Heart right ventricle (tissue), 16 donors: Measurements from ENCODE around the gene R3HDM4. TPM values are rescaled to one million over a fixed set of nuclear protein-coding genes. Genes with fewer than 3 reads are reported as not detected.

ENCODE experiments used
- ATAC-seq, 8 donors: fragments of 200-7000 bp; cut with Tn5 transposase; one replicate each; pipeline ENCODE4 v1.9.1; 2020; ENCODE audit warnings: mild to moderate bottlenecking in 8 of 8, moderate library complexity in 8 of 8, moderate number of reproducible peaks in 1 of 8
- DNase-seq, 2 donors: peaks; one replicate each; pipeline ENCODE4 v3.0.0-alpha.2; 2020
- H3K27ac ChIP-seq, 10 donors: fragments of 200-600 bp; sonication (generic) in 2 of 10; one replicate each; pipeline versions ENCODE4 v1.5.0 to v1.8.0; 2020 to 2022; ENCODE audit warnings: mild to moderate bottlenecking in 3 of 10
- H3K27me3 ChIP-seq, 7 donors: fragments of 200-600 bp; one replicate each; pipeline ENCODE4 v1.8.0; 2021 to 2022; ENCODE audit warnings: mild to moderate bottlenecking in 2 of 7
- H3K36me3 ChIP-seq, 9 donors: fragments of 200-600 bp; sonication (generic) in 1 of 9; one replicate each; pipeline versions ENCODE4 v1.5.0 to v1.8.0; 2020 to 2022; ENCODE audit warnings: mild to moderate bottlenecking in 2 of 9
- H3K4me1 ChIP-seq, 9 donors: fragments of 200-600 bp; sonication (generic) in 1 of 9; one replicate each; pipeline versions ENCODE4 v1.5.0 to v1.8.0; 2020 to 2022; ENCODE audit warnings: mild to moderate bottlenecking in 4 of 9
- H3K4me3 ChIP-seq, 10 donors: fragments of 200-600 bp; sonication (generic) in 2 of 10; one replicate each; pipeline versions ENCODE4 v1.5.0 to v1.8.0; 2020 to 2022; ENCODE audit warnings: mild to moderate bottlenecking in 7 of 10, moderate library complexity in 2 of 10
- H3K9me3 ChIP-seq, 11 donors: fragments of 200-600 bp in 10 of 11; sonication (generic) in 2 of 11; one replicate each; pipeline versions ENCODE4 v1.5.0 to v1.8.0; 2013 to 2022; ENCODE audit warnings: mild to moderate bottlenecking in 2 of 11, control low read depth in 1 of 11, moderate library complexity in 1 of 11
- CTCF ChIP-seq, 9 donors: fragments of 200-600 bp; sonication (generic) in 2 of 9; IDR thresholded peaks; one replicate each; pipeline versions ENCODE4 v1.5.0 to v1.8.0; 2021 to 2022; ENCODE audit warnings: antibody characterized with exemption in 9 of 9, mild to moderate bottlenecking in 5 of 9, moderate library complexity in 1 of 9
- WGBS, 2 donors: extraction: QIAGEN DNeasy Blood & Tissue Kit; methylation state at CpG; one replicate each; pipeline ENCODE4 v1.1.7; 2013; ENCODE audit warnings: inconsistent platforms in 1 of 2; 5-methylcytosine and 5-hydroxymethylcytosine counted together
- intact Hi-C, 10 donors: fragments of 100-400 bp; cut with DNase I; formaldehyde crosslinking; loops; one replicate each; pipeline versions ENCODE4 v1.11.1 to v1.14.2; 2022
- polyA plus RNA-seq, 2 donors: library from polyadenylated mRNA; stranded (reverse); fragments of 200-250 nt; gene quantifications; one replicate each; pipeline ENCODE4 v1.2.3, GENCODE V29; 2013
- total RNA-seq, 10 donors: library from RNA; stranded (reverse); fragmentation: NEBNext Ultra II Directional in 3 of 10; extraction: Animal tissue kit (Norgen Biotek cat#: 25700) in 3 of 10; gene quantifications; one replicate each; pipeline versions ENCODE4 v1.2.1 to v1.2.4, GENCODE V29; 2021 to 2023
- donor health status: Arrhythmogenic right ventricular cardiomyopathy.
- donor health status: ischemic (EF 13 %, LVEDD 7.1; RV severe dilation, severe dysfunction).
- donor health status: healthy with polysubstance abuse.
- donor health status: DM: no; HTN: yes; CAD: no.
- donor health status: DM: no; HTN: no; CAD: no.
- donor health status: ischemic (EF 25% LVEDD 6.9; RV normal size, moderate dysfunction).
- donor health status: ischemic (EF 25% LVEDD 5.7; RV mildly dilated, moderate dysfunction).
- donor health status: healthy.
- donor health status: DM: yes; HTN: yes; CAD: no.
- donor health status: Ischemic cardiomyopathy.
- donor health status: ischemic (EF 35%, LVEDD 5.7; RV mildly dilated, moderate dysfunction).
- donor health status: nonischemic (EF 11% LVEDD 7.7; RV severe dilation, severe dysfunction).
- donor health status: DM: yes; HTN: yes; CAD: no.
- donor health status: PGD.
- donor health status: ischemic (EF 29% LVEDD 5.4; RV normal size, mild dysfunction).
- donor health status: nonischemic (EF 23%, LVEDD 6.1; RV moderate dilation, normal function).

The R3HDM4 gene
- total and polyA plus RNA-seq, 12 donors: 16.3 to 49.8 (median 20.8) TPM

DNA sequence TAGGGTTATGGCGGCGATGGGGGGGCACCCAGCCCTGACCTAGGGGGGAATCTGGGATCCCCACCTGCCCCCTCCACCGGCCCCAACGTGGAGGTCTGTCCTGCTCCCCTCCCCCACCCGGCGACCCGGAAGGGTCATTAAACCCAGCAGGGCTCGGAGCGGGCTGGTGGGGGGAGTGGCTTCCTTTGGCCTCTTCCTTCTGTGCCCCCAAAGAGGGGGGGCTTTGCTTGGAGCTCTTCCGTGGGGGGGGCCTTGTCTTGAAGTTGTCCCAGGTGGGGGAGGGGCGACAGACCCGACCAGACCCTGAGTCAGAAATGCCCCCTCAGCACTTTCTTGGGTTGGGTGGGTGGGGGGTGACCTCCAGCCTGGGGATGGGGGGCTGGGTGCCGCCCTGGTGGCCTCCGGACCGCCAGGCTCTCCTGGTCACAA lies 14.3 kb upstream of the R3HDM4 start:
- no peak for TF ChIP-seq CTCF (IDR thresholded peaks at IDR 0.05)
- WGBS, 2 donors: 11 to 18% methylated on average over 15 of the region's 15 CpGs
- no peaks in the 10 kb centered on the region for H3K27me3 ChIP-seq
- DNase-seq (peak in 1 of 2 donors; percentile 42), ATAC-seq (no peak)
- H3K36me3 ChIP-seq: peaks cover 0 to 7% (median 0%) of the 10 kb centered on the region in 9 donors
- peak overlapping the region; percentile 51 to 99 (median 84) for H3K4me3 ChIP-seq
- H3K9me3 ChIP-seq: no peaks in the 10 kb centered on the region
- peak overlapping the region in 9 of 10 donors; percentile 54 to 98 (median 85) for H3K27ac ChIP-seq
- intact Hi-C loops: loop anchor here in 3 of 10 donors (5.0 to 10.0 kb wide), 3 partner anchors 307 to 317 kb away; partner anchors contain the start of genes ATP5F1D (in 2 of the 3), CBARP (in 1 of the 3) and MIDN (in 1 of the 3)
- peaks cover 7 to 46% (median 20%) of the 10 kb centered on the region in 9 donors for H3K4me1 ChIP-seq

DNA sequence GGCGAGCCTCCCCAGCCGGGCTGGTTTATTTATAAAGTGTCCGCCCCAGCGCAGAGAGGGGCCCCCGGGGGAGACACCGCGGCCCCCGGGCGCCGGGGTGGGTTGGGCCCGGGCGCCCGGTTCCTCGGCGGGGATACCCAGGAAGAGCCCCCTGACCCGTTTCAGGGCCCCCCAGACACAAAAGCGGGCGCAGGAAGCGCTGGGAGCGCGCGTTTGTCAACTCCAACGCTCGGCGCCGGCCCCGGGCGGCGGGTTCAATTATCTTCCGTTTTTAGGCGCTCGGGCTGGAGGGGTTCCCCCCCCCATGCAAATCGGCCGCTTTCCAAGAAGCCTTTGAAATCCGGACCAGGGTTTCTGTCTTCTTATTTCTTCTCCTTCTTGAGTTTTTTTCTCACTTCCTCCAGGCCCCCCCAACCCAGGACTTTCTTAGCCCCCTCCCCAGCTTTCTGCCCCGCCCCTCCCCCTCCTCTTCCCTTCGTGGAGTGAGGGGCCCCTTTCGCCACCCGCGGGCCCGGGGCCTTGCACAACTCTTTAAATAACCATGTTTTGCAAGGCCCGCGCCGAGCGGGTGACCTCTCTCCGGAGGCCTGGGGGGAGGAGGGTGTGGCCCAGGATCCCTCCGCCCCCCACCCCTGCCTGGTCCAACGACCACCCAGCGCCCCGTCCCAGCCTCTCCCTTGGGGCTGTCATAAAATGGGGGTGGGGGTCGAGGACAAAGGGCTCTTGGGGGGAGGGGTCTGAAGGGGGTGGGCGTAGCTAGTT lies 13.8 kb upstream of the R3HDM4 start:
- no peaks in the 10 kb centered on the region for H3K27me3 ChIP-seq
- H3K9me3 ChIP-seq: no peaks in the 10 kb centered on the region
- intact Hi-C loops: loop anchor here in 3 of 10 donors (5.0 to 10.0 kb wide), 3 partner anchors 308 to 318 kb away; partner anchors contain the start of genes ATP5F1D (in 2 of the 3), CBARP (in 1 of the 3) and MIDN (in 1 of the 3)
- WGBS, 2 donors: 0 to 1% methylated on average over 52 of the region's 52 CpGs
- H3K4me3 ChIP-seq: peak overlapping the region; percentile 51 to 99 (median 84)
- TF ChIP-seq CTCF (IDR thresholded peaks at IDR 0.05): no peak
- H3K27ac ChIP-seq: peak overlapping the region in 9 of 10 donors; percentile 54 to 98 (median 85)
- ATAC-seq: peak in 7 of 8 donors; percentile 14 to 40 (median 27)
- H3K36me3 ChIP-seq: peaks cover 0 to 7% (median 0%) of the 10 kb centered on the region in 9 donors
- peak; percentile 63 to 71 for DNase-seq
- H3K4me1 ChIP-seq: peaks cover 7 to 44% (median 19%) of the 10 kb centered on the region in 9 donors

DNA sequence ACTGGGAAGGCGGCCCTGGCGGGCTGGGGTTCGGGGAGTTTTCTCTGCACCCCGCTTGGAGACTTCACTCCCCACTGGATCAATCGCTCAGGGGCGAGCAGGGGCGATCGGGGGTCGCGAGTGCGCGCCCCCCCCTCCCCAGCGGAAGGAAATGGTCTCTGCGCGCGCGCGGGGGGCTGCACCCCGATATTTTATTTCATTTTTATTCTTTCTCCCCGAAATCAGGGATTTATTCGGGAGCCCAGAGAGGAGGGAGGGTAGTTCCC lies 13.2 kb upstream of the R3HDM4 start:
- peaks cover 0 to 7% (median 0%) of the 10 kb centered on the region in 9 donors for H3K36me3 ChIP-seq
- H3K27ac ChIP-seq: peak overlapping the region in 9 of 10 donors; percentile 54 to 98 (median 85)
- no peak for DNase-seq
- no peaks in the 10 kb centered on the region for H3K9me3 ChIP-seq
- intact Hi-C loops: loop anchor here in 3 of 10 donors (5.0 to 10.0 kb wide), 3 partner anchors 309 to 319 kb away; partner anchors contain the start of genes ATP5F1D (in 2 of the 3), CBARP (in 1 of the 3) and MIDN (in 1 of the 3)
- H3K4me3 ChIP-seq: peak overlapping the region; percentile 51 to 99 (median 84)
- H3K4me1 ChIP-seq: peaks cover 7 to 47% (median 19%) of the 10 kb centered on the region in 9 donors
- TF ChIP-seq CTCF (IDR thresholded peaks at IDR 0.05): no peak
- no peak for ATAC-seq
- WGBS, 2 donors: 0 to 1% methylated on average over 19 to 21 of the region's 21 CpGs
- H3K27me3 ChIP-seq: peaks cover 1 to 3% (median 3%) of the 10 kb centered on the region in 7 donors

- TF ChIP-seq CTCF (IDR thresholded peaks at IDR 0.05): no peak
- intact Hi-C loops: loop anchor here in 5 of 10 donors (2.0 to 10.0 kb wide), 4 partner anchors 57 to 319 kb away; partner anchors contain the start of genes ATP5F1D (in 2 of the 5), CBARP (in 1 of the 5) and MIDN (in 1 of the 5)
These were observed 12.7 kb upstream of the R3HDM4 start, which contains the start of gene ARID3A for GRCh38 chr19:925526-926322. Gene ARID3A, plus strand, starts transcription at chr19:926035. Its CDS starts 3,494 bp downstream, at chr19:929529.

More at GRCh38 chr19:925526-926322, 12.7 kb upstream of the R3HDM4 start, which contains the start of gene ARID3A:
- 0% methylated on average over 89 to 96 of the region's 97 CpGs for WGBS, 2 donors
- Histone ChIP-seq H3K9me3 (no peaks in the 10 kb centered on the region), H3K36me3 (peaks cover 0 to 7% (median 0%) of the 10 kb centered on the region in 9 donors), H3K27me3 (peaks cover 4 to 9% (median 8%) of the 10 kb centered on the region in 7 donors), H3K27ac (peak within 1 kb of the TSS in 9 of 10 donors; percentile 54 to 98 (median 85)), H3K4me3 (peak within 1 kb of the TSS; percentile 51 to 99 (median 84)), H3K4me1 (peaks cover 7 to 52% (median 20%) of the 10 kb centered on the region in 9 donors)
- peak; percentile 76 to 84 (median 80) for ATAC-seq
- peak; percentile 77 to 81 for DNase-seq
